ENCODE measurements around the gene FAT1. TPM values are rescaled to one million over a fixed set of nuclear protein-coding genes. Genes with fewer than 3 reads are reported as not detected.

The FAT1 gene, protein sequence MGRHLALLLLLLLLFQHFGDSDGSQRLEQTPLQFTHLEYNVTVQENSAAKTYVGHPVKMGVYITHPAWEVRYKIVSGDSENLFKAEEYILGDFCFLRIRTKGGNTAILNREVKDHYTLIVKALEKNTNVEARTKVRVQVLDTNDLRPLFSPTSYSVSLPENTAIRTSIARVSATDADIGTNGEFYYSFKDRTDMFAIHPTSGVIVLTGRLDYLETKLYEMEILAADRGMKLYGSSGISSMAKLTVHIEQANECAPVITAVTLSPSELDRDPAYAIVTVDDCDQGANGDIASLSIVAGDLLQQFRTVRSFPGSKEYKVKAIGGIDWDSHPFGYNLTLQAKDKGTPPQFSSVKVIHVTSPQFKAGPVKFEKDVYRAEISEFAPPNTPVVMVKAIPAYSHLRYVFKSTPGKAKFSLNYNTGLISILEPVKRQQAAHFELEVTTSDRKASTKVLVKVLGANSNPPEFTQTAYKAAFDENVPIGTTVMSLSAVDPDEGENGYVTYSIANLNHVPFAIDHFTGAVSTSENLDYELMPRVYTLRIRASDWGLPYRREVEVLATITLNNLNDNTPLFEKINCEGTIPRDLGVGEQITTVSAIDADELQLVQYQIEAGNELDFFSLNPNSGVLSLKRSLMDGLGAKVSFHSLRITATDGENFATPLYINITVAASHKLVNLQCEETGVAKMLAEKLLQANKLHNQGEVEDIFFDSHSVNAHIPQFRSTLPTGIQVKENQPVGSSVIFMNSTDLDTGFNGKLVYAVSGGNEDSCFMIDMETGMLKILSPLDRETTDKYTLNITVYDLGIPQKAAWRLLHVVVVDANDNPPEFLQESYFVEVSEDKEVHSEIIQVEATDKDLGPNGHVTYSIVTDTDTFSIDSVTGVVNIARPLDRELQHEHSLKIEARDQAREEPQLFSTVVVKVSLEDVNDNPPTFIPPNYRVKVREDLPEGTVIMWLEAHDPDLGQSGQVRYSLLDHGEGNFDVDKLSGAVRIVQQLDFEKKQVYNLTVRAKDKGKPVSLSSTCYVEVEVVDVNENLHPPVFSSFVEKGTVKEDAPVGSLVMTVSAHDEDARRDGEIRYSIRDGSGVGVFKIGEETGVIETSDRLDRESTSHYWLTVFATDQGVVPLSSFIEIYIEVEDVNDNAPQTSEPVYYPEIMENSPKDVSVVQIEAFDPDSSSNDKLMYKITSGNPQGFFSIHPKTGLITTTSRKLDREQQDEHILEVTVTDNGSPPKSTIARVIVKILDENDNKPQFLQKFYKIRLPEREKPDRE (N-terminal part only)
- not detected for total RNA-seq

DNA sequence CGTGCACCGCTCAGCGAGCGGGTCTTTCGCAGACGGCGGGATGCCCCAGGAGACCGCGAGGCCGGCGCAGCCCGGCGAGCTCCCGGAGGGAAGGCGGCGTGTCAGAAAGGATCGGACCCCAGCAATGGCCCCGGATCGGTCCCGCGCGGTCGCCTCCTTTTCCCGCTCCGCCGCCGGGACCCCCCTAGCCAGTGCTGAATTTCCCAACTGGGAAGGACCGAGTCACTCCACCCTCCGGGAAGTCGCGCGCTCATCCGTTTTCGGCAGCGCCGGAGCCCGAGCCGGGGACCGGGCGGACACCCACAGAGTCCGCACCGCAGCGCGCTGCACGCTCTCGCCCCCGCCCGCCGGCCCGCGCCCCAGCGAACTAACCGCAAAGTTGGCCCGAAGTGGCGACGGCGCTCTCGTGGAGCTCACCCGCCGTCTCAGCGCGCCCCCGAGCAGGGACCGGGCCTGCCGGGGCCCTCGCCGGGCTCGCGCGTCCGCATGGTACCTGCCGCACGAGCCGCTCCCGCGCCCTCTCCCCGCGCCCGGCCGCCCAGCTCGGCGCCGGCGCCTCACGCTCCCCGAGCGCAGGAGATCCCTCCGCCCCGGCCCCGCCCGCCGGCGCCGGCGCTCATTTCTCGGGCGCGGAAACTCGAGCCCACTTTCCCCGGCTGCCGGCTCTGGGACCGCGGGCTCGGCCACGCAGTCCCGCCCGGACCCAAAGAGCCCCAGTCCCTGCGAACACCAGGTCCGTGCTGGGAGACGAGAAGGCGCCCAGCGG is at the start of gene FAT1:
Gene FAT1, minus strand, starts transcription at position 565 of the 766 bp plus-strand sequence. CDS start 14,029 bp downstream, outside the sequence.
- Mint-ChIP-seq H3K4me3 (peak within 1 kb of the TSS; percentile 46), H3K27ac (peak within 1 kb of the TSS; percentile 55), H3K27me3 (ENCODE audit: low read depth) (peaks cover 40% of the 10 kb centered on the region), H3K9me3 (ENCODE audit: insufficient read depth) (no peaks in the 10 kb centered on the region), H3K4me1 (ENCODE audit: low read depth) (peaks cover 11% of the 10 kb centered on the region), H3K36me3 (ENCODE audit: low read depth) (peaks cover 10% of the 10 kb centered on the region)
- ATAC-seq, result no peak
- ChIA-PET POLR2A (no interaction called here), CTCF (no interaction called here)
- no peak for DNase-seq

DNA sequence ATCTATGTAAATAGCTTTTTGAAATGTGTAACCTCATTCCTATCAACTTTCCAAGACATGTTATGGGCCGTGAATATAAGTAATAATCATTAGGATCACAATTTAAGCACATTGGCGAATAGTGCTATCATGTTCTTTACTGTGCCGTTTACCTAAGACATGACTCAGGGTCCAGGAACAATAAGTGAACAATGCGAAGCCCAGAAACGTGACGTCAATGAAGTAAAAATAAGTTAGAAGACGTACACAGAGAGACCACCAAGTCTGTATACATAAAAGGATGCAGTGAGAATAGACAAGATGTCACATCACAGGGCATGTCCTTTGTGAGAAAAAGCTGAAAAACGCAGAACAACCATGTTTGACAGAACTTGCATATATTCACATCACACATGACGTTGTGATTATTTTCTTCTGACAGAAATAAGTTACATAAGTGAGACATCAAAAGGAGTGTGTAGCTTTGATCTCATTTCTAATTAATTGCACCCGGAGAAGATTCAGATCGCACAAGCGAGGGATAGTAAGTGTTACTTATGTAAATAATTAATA is 49.4 kb upstream of the FAT1 start:
- Mint-ChIP-seq H3K36me3 (ENCODE audit: low read depth) (no peaks in the 10 kb centered on the region), H3K4me3 (no peak overlapping the region), H3K4me1 (ENCODE audit: low read depth) (no peaks in the 10 kb centered on the region), H3K9me3 (ENCODE audit: insufficient read depth) (peaks cover 4% of the 10 kb centered on the region), H3K27ac (no peak overlapping the region), H3K27me3 (ENCODE audit: low read depth) (no peaks in the 10 kb centered on the region)
- no peak for DNase-seq
- CTCF ChIA-PET, result no interaction called here
- POLR2A ChIA-PET, result no interaction called here
- no peak for ATAC-seq

DNA sequence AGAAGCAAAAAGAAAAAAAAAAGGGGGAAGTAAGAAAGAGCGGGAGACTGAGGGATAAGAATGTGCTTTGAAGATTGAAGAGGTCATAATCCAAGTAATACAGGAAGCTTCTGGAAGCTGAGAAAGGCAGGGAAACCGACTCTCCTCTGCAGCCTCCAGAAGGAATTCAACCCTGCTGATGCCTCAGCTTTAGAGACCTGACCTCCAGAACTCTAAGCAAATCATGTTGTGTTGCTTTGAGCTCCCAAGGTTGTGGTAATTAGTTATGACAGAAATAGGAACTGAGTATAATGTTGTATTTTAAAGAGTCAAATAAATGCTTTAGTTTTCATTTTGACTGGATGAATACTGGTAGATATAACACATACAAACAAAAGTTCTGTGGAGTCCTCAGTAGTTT is 48.0 kb upstream of the FAT1 start:
- Mint-ChIP-seq H3K27ac (no peak overlapping the region), H3K36me3 (ENCODE audit: low read depth) (no peaks in the 10 kb centered on the region), H3K9me3 (ENCODE audit: insufficient read depth) (peaks cover 4% of the 10 kb centered on the region), H3K4me1 (ENCODE audit: low read depth) (no peaks in the 10 kb centered on the region), H3K4me3 (no peak overlapping the region), H3K27me3 (ENCODE audit: low read depth) (no peaks in the 10 kb centered on the region)
- ChIA-PET CTCF (no interaction called here), POLR2A (no interaction called here)
- no peak for DNase-seq
- no peak for ATAC-seq

DNA sequence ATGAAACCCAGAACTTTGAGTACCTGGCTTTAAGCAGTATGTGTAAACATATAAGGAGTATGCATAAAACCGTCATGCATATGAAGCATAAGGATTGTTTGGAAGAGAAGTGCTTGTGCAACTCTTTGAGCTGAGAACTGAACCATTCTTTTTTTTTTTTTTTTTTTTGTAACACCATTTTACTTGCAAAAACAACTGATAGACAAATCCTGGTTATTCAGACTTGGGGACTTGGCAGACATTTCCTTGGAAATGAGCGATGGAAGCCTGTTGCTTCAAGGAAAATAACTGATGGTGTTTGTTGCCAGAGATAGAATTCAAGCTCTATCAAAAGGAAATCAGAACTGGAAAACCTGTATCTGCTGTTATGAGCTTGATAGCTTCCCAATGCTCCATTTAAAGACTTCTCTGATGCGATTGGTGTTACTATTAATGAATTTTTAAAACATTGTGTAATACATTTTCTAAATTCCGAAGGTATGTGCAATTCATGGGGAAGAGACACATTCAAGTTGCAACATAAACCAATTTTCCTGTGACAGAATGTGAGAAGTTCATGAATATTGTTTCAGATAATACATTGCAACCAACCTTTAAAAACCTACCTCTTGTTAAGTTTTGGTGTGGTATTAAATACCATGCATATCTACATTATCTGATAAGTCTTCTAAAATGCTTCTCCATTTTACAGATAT is 47.0 kb upstream of the FAT1 start:
- H3K4me1 Mint-ChIP-seq (ENCODE audit: low read depth), result no peaks in the 10 kb centered on the region
- CTCF ChIA-PET, result no interaction called here
- ATAC-seq (no peak), DNase-seq (no peak)
- H3K27me3 Mint-ChIP-seq (ENCODE audit: low read depth), result no peaks in the 10 kb centered on the region
- POLR2A ChIA-PET, result no interaction called here
- H3K36me3 Mint-ChIP-seq (ENCODE audit: low read depth), result no peaks in the 10 kb centered on the region
- peaks cover 4% of the 10 kb centered on the region for H3K9me3 Mint-ChIP-seq (ENCODE audit: insufficient read depth)
- no peak overlapping the region for H3K27ac Mint-ChIP-seq
- no peak overlapping the region for H3K4me3 Mint-ChIP-seq

DNA sequence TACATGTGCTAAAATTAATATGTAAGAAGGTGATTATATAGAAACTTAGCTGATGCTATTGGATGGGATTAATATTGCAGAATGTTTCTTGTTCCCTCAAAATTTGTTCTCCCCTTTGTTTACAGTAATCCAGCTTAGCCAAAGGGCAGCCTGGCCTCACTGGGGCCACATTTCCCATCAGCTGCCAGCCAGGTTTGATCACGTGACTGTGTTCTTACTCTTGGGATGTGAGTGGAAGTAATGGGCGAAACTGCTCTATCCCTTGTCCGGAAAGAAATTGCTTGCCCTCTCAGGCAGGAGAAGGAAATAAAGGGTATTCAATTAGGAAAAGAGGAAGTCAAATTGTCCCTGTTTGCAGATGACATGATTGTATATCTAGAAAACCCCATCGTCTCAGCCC is 44.1 kb upstream of the FAT1 start:
- no peak overlapping the region for H3K27ac Mint-ChIP-seq

DNA sequence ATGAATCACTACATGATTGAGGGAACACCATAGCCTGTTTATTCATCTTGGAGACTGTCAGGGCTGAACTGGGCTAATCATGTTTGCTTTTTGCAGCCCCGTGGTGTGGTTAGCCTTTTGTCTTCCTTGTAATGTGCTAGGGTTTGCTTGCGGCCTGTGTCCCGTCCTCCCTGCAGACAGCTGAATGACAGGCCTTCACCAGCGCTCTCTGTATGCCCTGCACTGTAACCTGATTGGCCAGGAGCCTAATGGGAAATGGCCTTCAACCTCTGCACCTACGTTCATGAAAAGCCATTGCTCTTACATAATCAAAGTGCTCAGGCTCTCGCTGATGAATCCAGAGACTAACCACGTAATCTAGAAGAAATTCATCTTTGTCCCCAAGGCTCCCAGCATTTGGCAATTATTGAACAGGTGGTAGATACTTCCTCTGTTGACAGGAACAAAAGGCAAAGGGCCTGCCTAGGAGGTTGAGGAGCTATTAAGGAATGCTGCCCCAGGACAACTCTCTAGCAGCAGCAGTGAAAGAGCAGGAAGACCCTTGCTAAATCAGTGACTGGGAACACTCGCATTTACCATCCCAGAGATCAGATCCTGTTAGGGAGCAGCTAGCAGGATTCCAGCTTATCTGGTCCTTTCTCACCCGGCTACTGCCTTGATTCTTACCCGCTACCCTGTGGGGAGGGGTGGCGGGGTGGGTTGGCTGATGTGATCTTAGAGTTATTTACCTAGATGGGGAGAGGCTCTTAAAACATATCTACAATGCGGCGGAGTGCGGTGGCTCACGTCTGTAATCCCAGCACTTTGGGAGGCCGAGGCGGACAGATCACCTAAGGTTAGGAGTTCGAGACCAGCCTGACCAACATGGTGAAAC is 42.3 kb upstream of the FAT1 start:
- ChIA-PET CTCF (no interaction called here), POLR2A (no interaction called here)
- no peaks in the 10 kb centered on the region for H3K27me3 Mint-ChIP-seq (ENCODE audit: low read depth)
- H3K36me3 Mint-ChIP-seq (ENCODE audit: low read depth), result no peaks in the 10 kb centered on the region
- H3K9me3 Mint-ChIP-seq (ENCODE audit: insufficient read depth), result peaks cover 9% of the 10 kb centered on the region
- H3K4me1 Mint-ChIP-seq (ENCODE audit: low read depth), result no peaks in the 10 kb centered on the region
- no peak overlapping the region for H3K27ac Mint-ChIP-seq
- ATAC-seq (no peak), DNase-seq (no peak)
- no peak overlapping the region for H3K4me3 Mint-ChIP-seq

More for the DNA sequence above, 44.1 kb upstream of the FAT1 start:
- no peak for ATAC-seq
- Mint-ChIP-seq H3K9me3 (ENCODE audit: insufficient read depth) (peaks cover 4% of the 10 kb centered on the region), H3K36me3 (ENCODE audit: low read depth) (no peaks in the 10 kb centered on the region), H3K4me3 (no peak overlapping the region), H3K4me1 (ENCODE audit: low read depth) (no peaks in the 10 kb centered on the region), H3K27me3 (ENCODE audit: low read depth) (no peaks in the 10 kb centered on the region)
- CTCF ChIA-PET, result no interaction called here
- DNase-seq, result no peak
- POLR2A ChIA-PET, result no interaction called here

DNA sequence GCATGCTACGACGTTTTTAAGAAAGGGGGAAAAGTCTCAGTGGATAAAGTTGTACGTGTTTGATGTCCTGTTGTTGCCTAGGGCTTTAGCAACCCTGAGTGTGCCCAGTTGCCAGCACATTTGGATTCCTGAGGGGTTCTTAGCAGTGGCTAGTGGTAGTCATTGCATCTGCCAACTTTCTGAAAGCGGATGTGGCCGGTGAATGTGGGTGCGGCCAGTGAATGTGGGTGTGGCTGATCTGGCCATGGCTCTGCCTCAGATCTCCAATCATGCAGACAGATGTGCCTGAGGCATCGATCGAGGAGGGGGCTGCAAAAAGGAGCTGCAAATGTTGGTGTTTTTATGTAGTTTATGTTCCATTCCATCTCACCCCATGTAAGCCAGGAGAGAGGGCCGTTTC is 41.5 kb upstream of the FAT1 start:
- CTCF ChIA-PET, result no interaction called here
- POLR2A ChIA-PET, result no interaction called here
- no peak overlapping the region for H3K4me3 Mint-ChIP-seq
- no peak for DNase-seq
- no peaks in the 10 kb centered on the region for H3K27me3 Mint-ChIP-seq (ENCODE audit: low read depth)
- no peaks in the 10 kb centered on the region for H3K36me3 Mint-ChIP-seq (ENCODE audit: low read depth)
- peaks cover 15% of the 10 kb centered on the region for H3K9me3 Mint-ChIP-seq (ENCODE audit: insufficient read depth)
- no peaks in the 10 kb centered on the region for H3K4me1 Mint-ChIP-seq (ENCODE audit: low read depth)
- ATAC-seq, result no peak
- no peak overlapping the region for H3K27ac Mint-ChIP-seq

DNA sequence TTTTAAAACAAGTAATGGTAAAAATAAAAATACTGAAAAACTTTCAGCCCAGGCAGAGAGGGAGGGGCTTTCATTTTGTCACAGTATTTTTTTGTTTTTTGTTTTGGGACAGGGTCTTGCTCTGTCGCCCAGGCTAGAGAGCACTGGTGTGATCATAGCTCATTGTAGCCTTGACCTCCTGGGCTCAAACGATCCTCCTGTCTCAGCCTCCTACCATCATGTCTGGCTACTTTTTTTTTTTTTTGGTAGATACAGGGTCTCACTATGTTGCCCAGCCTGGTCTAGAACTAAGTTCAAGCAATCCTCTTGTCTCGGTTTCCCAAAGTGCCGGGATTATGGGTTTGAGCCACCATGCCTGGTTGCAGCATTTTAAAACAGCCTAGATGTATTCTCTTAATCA is 40.8 kb upstream of the FAT1 start:
- ChIA-PET CTCF (no interaction called here), POLR2A (no interaction called here)
- Mint-ChIP-seq H3K36me3 (ENCODE audit: low read depth) (no peaks in the 10 kb centered on the region), H3K4me3 (no peak overlapping the region), H3K27me3 (ENCODE audit: low read depth) (no peaks in the 10 kb centered on the region), H3K27ac (no peak overlapping the region), H3K4me1 (ENCODE audit: low read depth) (no peaks in the 10 kb centered on the region), H3K9me3 (ENCODE audit: insufficient read depth) (peaks cover 13% of the 10 kb centered on the region)
- DNase-seq (no peak), ATAC-seq (no peak)

DNA sequence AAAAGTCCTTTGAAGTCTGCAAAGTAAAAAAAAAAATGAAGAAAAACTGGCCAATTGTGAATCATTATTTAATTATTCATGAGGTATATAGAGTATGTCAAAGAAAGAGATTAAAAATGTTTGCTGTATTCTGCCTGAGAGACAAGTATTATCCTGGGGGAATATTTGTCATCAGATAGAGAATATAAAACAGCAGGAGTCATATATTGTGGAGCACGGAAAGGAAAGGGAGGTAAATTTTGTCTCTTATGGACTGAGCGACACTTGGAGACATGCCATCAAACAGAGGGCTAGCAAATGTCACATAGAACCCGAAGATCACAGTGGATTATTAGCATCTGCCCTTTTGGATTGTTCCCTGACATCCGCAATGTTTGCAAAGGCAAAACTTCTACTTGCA is 39.2 kb upstream of the FAT1 start:
- H3K27me3 Mint-ChIP-seq (ENCODE audit: low read depth), result no peaks in the 10 kb centered on the region
- DNase-seq, result no peak
- ATAC-seq, result no peak
- POLR2A ChIA-PET, result no interaction called here
- H3K4me1 Mint-ChIP-seq (ENCODE audit: low read depth), result no peaks in the 10 kb centered on the region
- peaks cover 13% of the 10 kb centered on the region for H3K9me3 Mint-ChIP-seq (ENCODE audit: insufficient read depth)
- no peaks in the 10 kb centered on the region for H3K36me3 Mint-ChIP-seq (ENCODE audit: low read depth)
- CTCF ChIA-PET, result no interaction called here
- H3K27ac Mint-ChIP-seq, result no peak overlapping the region
- H3K4me3 Mint-ChIP-seq, result no peak overlapping the region

DNA sequence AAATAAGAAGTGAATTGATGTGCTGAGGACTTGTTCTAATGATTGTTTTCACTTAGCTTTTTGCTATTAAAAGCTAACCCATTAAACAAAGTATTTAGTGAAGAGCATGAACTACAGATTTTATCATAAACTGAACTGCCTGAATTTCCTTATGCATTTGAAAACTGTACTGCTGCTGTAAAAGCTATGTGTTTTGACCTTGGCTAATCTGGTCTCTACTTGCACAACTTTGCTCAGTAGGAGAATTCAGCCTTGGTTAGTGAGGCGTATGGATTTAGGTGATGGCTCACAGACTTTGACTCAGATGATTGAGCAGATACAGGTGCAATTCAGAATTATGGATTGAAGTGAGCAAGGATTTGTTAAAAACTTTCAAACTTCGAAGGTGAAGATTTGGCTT is 38.7 kb upstream of the FAT1 start:
- Mint-ChIP-seq H3K9me3 (ENCODE audit: insufficient read depth) (peaks cover 13% of the 10 kb centered on the region), H3K27ac (no peak overlapping the region), H3K4me1 (ENCODE audit: low read depth) (no peaks in the 10 kb centered on the region), H3K4me3 (no peak overlapping the region), H3K36me3 (ENCODE audit: low read depth) (no peaks in the 10 kb centered on the region), H3K27me3 (ENCODE audit: low read depth) (no peaks in the 10 kb centered on the region)
- POLR2A ChIA-PET, result no interaction called here
- CTCF ChIA-PET, result no interaction called here
- ATAC-seq (no peak), DNase-seq (no peak)
